IMR-90 (cell line): ENCODE results near the gene OSBP. TPM values are rescaled to one million over a fixed set of nuclear protein-coding genes. Genes with fewer than 3 reads are reported as not detected.

Source experiments
- ATAC-seq: fragments of 200-7000 bp; cut with Tn5 transposase; 2 replicates; pipeline ENCODE4 v1.9.1; 2020; ENCODE audit warnings: low read depth, mild to moderate bottlenecking, moderate library complexity
- Bru-seq: library from RNA; stranded (reverse); fragments of 400-500 nt; gene quantifications from one replicate; lab custom pipeline; 2021; lab: Mats Ljungman, UMichigan
- BruChase-seq, 2 experiments: library from RNA; stranded (reverse); fragments of 400-500 nt; gene quantifications; one replicate each; lab custom pipeline; 2021; lab: Mats Ljungman, UMichigan
- BruUV-seq: library from RNA; stranded (reverse); fragments of 400-500 nt; replicated peaks from 2 replicates; lab custom pipeline; 2021; lab: Mats Ljungman, UMichigan
- CTCF ChIA-PET: fragments of 300-600 bp; formaldehyde crosslinking; extraction: SDS; loops from one replicate; lab custom pipeline; 2021; ENCODE audit warnings: antibody characterized with exemption; lab: Yijun Ruan, JAX
- POLR2A ChIA-PET: fragments of 300-600 bp; sonication (Branson Sonifier 250); formaldehyde crosslinking; loops from one replicate; lab custom pipeline; 2022; ENCODE audit warnings: antibody characterized with exemption; ENCODE audit not compliant: unreplicated experiment; lab: Charles Lee
- DNase-seq: peaks from one replicate; pipeline ENCODE4 v3.0.0; 2013
- H2AFZ ChIP-seq: replicated peaks from 2 replicates; pipeline ENCODE3; 2013; ENCODE audit warnings: low read length, mild to moderate bottlenecking; ENCODE audit not compliant: poor library complexity
- H2AK5ac ChIP-seq: 2 replicates; pipeline ENCODE4 v1.6.1; 2013; ENCODE audit warnings: low read depth, low read length, inconsistent platforms
- H2AK9ac ChIP-seq: replicated peaks from 2 replicates; pipeline ENCODE3; 2013; ENCODE audit warnings: mild to moderate bottlenecking, low read depth, low read length, moderate library complexity; ENCODE audit not compliant: poor library complexity
- H2BK120ac ChIP-seq: 2 replicates; pipeline ENCODE4 v1.6.1; 2013; ENCODE audit warnings: low read depth, low read length, inconsistent platforms
- H2BK15ac ChIP-seq: 3 replicates; pipeline ENCODE4 v1.6.1; 2013; ENCODE audit warnings: low read depth, low read length, inconsistent platforms
- H2BK20ac ChIP-seq: 2 replicates; pipeline ENCODE4 v1.6.1; 2013; ENCODE audit warnings: low read depth, mild to moderate bottlenecking, inconsistent platforms, low read length, moderate library complexity
- H2BK5ac ChIP-seq: 2 replicates; pipeline ENCODE4 v1.6.1; 2013; ENCODE audit warnings: mild to moderate bottlenecking, low read depth, low read length, inconsistent platforms; ENCODE audit not compliant: poor library complexity, severe bottlenecking
- H3K14ac ChIP-seq: replicated peaks from 2 replicates; pipeline ENCODE4 v1.6.1; 2013; ENCODE audit warnings: low read depth, low read length, inconsistent platforms
- H3K18ac ChIP-seq: 2 replicates; pipeline ENCODE4 v1.6.1; 2013; ENCODE audit warnings: low read depth, low read length, control low read depth
- H3K23ac ChIP-seq: 2 replicates; pipeline ENCODE4 v1.6.1; 2013; ENCODE audit warnings: low read depth, low read length, inconsistent platforms
- H3K27ac ChIP-seq: 2 replicates; pipeline ENCODE4 v1.5.1; 2013; ENCODE audit warnings: mild to moderate bottlenecking, control low read depth, low read length; ENCODE audit not compliant: insufficient read depth
- H3K27me3 ChIP-seq: 2 replicates; pipeline ENCODE4 v1.6.1; 2013; ENCODE audit warnings: low read length; ENCODE audit not compliant: control insufficient read depth, insufficient read depth
- H3K36me3 ChIP-seq: 2 replicates; pipeline ENCODE4 v1.6.1; 2013; ENCODE audit warnings: low read length, mixed read lengths; ENCODE audit not compliant: control insufficient read depth, insufficient read depth
- H3K4ac ChIP-seq: 2 replicates; pipeline ENCODE4 v1.6.1; 2013; ENCODE audit warnings: low read depth, low read length, inconsistent platforms
- H3K4me1 ChIP-seq: 2 replicates; pipeline ENCODE4 v1.6.1; 2013; ENCODE audit warnings: low read length, mixed read lengths; ENCODE audit not compliant: control insufficient read depth, insufficient read depth
- H3K4me2 ChIP-seq: 2 replicates; pipeline ENCODE4 v1.6.1; 2013; ENCODE audit warnings: low read depth, mild to moderate bottlenecking, control low read depth, low read length, moderate library complexity
- H3K4me3 ChIP-seq: 2 replicates; pipeline ENCODE4 v1.5.1; 2013; ENCODE audit warnings: low read depth, mild to moderate bottlenecking, control low read depth, low read length, moderate library complexity; ENCODE audit not compliant: insufficient read depth
- H3K56ac ChIP-seq: 2 replicates; pipeline ENCODE4 v1.6.1; 2013; ENCODE audit warnings: low read length, inconsistent platforms; ENCODE audit not compliant: insufficient read depth; ENCODE audit errors: extremely low read depth
- H3K79me1 ChIP-seq, 2 experiments: 2 replicates each; pipeline ENCODE4 v1.6.1; 2013; ENCODE audit warnings: low read length in 2 of 2, inconsistent platforms in 1 of 2, low read depth in 1 of 2
- H3K9ac ChIP-seq: 2 replicates; pipeline ENCODE4 v1.6.1; 2013; ENCODE audit warnings: low read depth, low read length, control low read depth
- H3K9me1 ChIP-seq: 2 replicates; pipeline ENCODE4 v1.6.1; 2013; ENCODE audit warnings: low read length, inconsistent platforms; ENCODE audit not compliant: insufficient read depth
- H3K9me3 ChIP-seq: 2 replicates; pipeline ENCODE4 v1.6.1; 2013; ENCODE audit warnings: low read length; ENCODE audit not compliant: control insufficient read depth, insufficient read depth
- H4K20me1 ChIP-seq: 2 replicates; pipeline ENCODE4 v1.6.1; 2013; ENCODE audit warnings: low read length, inconsistent platforms; ENCODE audit not compliant: insufficient read depth
- H4K5ac ChIP-seq: 2 replicates; pipeline ENCODE4 v1.6.1; 2013; ENCODE audit warnings: mild to moderate bottlenecking, low read depth, low read length, control low read depth
- H4K8ac ChIP-seq, 2 experiments: 2 replicates each; pipeline ENCODE4 v1.6.1; 2013; ENCODE audit warnings: low read depth in 2 of 2, low read length in 2 of 2, control low read depth in 1 of 2, inconsistent platforms in 1 of 2
- H4K91ac ChIP-seq: 2 replicates; pipeline ENCODE4 v1.6.1; 2013; ENCODE audit warnings: low read depth, low read length, inconsistent platforms; ENCODE audit not compliant: insufficient read depth
- CEBPB ChIP-seq: IDR thresholded peaks from 2 replicates; pipeline ENCODE4 v1.6.1; 2012; ENCODE audit warnings: low read depth, low read length, improper control_type of control experiment
- MXI1 ChIP-seq: IDR thresholded peaks from 2 replicates; pipeline ENCODE4 v1.6.1; 2012; ENCODE audit warnings: low read depth, mild to moderate bottlenecking, low read length, moderate library complexity, borderline replicate concordance
- POLR2A ChIP-seq: IDR thresholded peaks from 2 replicates; pipeline ENCODE4 v1.6.1; 2012; ENCODE audit warnings: mild to moderate bottlenecking, low read depth, low read length
- RAD21 ChIP-seq: IDR thresholded peaks from 2 replicates; pipeline ENCODE4 v1.6.1; 2012; ENCODE audit warnings: low read length, improper control_type of control experiment
- RCOR1 ChIP-seq: IDR thresholded peaks from 2 replicates; pipeline ENCODE4 v1.6.1; 2012; ENCODE audit warnings: mild to moderate bottlenecking, low read length, improper control_type of control experiment; ENCODE audit not compliant: insufficient replicate concordance
- SMC3 ChIP-seq: fragments of 150-350 bp; IDR thresholded peaks from 2 replicates; pipeline ENCODE4 v1.6.1; 2016; ENCODE audit warnings: low read depth, mild to moderate bottlenecking, antibody characterized with exemption, low read length, moderate library complexity
- WGBS, 2 experiments: methylation state at CpG; one replicate each; pipeline versions ENCODE4 v1.1.5 to v1.1.7; 2013; ENCODE audit warnings: missing lambda C conversion rate in 2 of 2; ENCODE audit not compliant: insufficient read length in 1 of 2; ENCODE audit errors: extremely low coverage in 2 of 2; 5-methylcytosine and 5-hydroxymethylcytosine counted together
- dilution Hi-C: fragments of 300-500 bp; cut with HindIII; formaldehyde crosslinking; loops from one replicate; pipeline ENCODE4 v1.14.3; 2018; ENCODE audit warnings: low sequenced_read_pairs; ENCODE audit not compliant: unreplicated experiment
- in situ Hi-C: fragments of 300-500 bp; cut with MboI; formaldehyde crosslinking; loops from 3 replicates; pipeline ENCODE4 v1.14.3; 2019; ENCODE audit warnings: low sequenced_read_pairs, inconsistent platforms, mixed read lengths
- intact Hi-C: fragments of 100-400 bp; cut with micrococcal nuclease; formaldehyde crosslinking; loops from 2 replicates; pipeline ENCODE4 v1.10.0; 2022
- long read RNA-seq: library from polyadenylated mRNA; unstranded; transcript quantifications from one replicate; pipeline ENCODE4 v2.0.0, GENCODE V29; 2021; ENCODE audit not compliant: unreplicated experiment
- polyA plus RNA-seq, 3 experiments: library from polyadenylated mRNA; depleted of rRNA; stranded (reverse); fragments of >200 nt; gene quantifications; 2 replicates each; pipeline ENCODE4 v1.2.3, GENCODE V29; 2012; ENCODE audit warnings: low replicate concordance in 1 of 3
- total RNA-seq: library from RNA; depleted of rRNA; stranded (reverse); fragments of >200 nt; gene quantifications from 2 replicates; pipeline ENCODE4 v1.2.3, GENCODE V29; 2012; rRNA removed
- TF ChIP-seq, protein P1 (sequence below): fragments of 150-350 bp; IDR thresholded peaks from 2 replicates; pipeline ENCODE4 v1.6.1; 2017; ENCODE audit warnings: mild to moderate bottlenecking, antibody characterized with exemption, low read length, low read depth
- TF ChIP-seq, protein P2 (sequence below): conservative IDR thresholded peaks from 2 replicates; pipeline ENCODE4 v1.5.1; 2012; ENCODE audit warnings: mild to moderate bottlenecking, low read depth, low read length, improper control_type of control experiment

Gene OSBP, protein sequence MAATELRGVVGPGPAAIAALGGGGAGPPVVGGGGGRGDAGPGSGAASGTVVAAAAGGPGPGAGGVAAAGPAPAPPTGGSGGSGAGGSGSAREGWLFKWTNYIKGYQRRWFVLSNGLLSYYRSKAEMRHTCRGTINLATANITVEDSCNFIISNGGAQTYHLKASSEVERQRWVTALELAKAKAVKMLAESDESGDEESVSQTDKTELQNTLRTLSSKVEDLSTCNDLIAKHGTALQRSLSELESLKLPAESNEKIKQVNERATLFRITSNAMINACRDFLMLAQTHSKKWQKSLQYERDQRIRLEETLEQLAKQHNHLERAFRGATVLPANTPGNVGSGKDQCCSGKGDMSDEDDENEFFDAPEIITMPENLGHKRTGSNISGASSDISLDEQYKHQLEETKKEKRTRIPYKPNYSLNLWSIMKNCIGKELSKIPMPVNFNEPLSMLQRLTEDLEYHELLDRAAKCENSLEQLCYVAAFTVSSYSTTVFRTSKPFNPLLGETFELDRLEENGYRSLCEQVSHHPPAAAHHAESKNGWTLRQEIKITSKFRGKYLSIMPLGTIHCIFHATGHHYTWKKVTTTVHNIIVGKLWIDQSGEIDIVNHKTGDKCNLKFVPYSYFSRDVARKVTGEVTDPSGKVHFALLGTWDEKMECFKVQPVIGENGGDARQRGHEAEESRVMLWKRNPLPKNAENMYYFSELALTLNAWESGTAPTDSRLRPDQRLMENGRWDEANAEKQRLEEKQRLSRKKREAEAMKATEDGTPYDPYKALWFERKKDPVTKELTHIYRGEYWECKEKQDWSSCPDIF
- total RNA-seq (27.2 and 27.4 TPM in 2 replicates), polyA plus RNA-seq (2012; rRNA removed) (15.4 and 22.1 TPM in 2 replicates), Bru-seq, nascent RNA (percentile 90 among the genes with signal in this experiment), BruChase-seq, experiment 1, labeled RNA remaining after a 6-hour chase (percentile 85 among the genes with signal in this experiment), BruChase-seq, experiment 2, labeled RNA remaining after a 2-hour chase (percentile 88 among the genes with signal in this experiment)
- 5.8 and 8.5 TPM in 2 replicates for polyA plus RNA-seq (2012; cell fraction: cytosol; rRNA removed)
- polyA plus RNA-seq (2012; cell fraction: nucleus; rRNA removed; ENCODE audit: low replicate concordance) = 5.2 and 32.2 TPM in 2 replicates
- long read RNA-seq, full-length matches to known transcripts = 88 of 135 reads
- long read RNA-seq, partial matches to known transcripts = 26 of 135 reads
- long read RNA-seq, other reads (novel, unspliced or antisense) = 21 of 135 reads

DNA sequence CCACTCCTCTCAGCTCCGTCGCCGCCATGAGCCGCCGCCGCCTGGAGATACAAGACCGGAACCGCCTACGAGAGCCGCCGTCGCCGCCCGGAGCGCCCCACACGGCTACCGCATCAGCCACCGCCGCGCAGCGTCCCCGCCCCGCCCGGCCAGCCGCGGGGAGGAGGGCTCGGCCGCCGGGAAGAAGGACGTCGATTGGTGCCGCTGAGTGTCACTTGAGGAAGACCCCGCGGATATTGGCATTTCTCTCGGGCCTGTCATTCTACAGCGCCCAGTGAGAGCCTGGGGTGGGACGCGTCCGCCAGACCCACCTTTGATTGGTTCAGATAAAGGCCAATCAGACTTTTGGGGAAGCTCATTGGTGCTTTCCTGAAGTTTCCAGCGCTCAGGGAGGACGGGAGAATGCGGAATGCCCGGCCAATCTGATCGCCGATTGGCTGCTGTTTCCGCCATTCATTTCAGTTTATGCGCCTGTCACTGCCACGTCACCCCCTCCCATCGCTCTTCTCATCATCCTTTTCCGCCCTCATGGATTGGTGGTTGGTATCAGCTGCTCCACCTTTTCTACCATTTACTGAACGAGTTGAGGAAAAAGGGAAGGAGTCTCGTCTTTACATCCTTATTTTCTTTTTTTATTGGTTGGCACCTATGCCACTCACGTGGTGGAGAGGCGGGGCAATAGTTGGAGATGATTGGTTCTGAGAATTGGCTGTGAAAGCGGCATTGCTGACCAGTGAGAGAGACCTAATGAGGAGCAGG, at the start of gene OSBP:
Gene OSBP, minus strand, starts transcription at position 138 of the 759 bp plus-strand sequence. Its CDS starts 110 bp downstream, at position 28.
- no TSS peak for BruUV-seq
- peaks cover 4% of the 10 kb centered on the region for H3K4me1 ChIP-seq
- peaks cover 33% of the 10 kb centered on the region for H4K20me1 ChIP-seq
- no peaks in the 10 kb centered on the region for H3K27me3 ChIP-seq
- H4K91ac ChIP-seq = peak within 1 kb of the TSS; percentile 82
- ChIA-PET CTCF (interaction anchor here (0.6 to 1.1 kb wide), 2 partner anchors 27 to 40 kb away, joined by 3 to 7 read pairs; no protein-coding TSS in a partner anchor), POLR2A (interaction anchor here (0.5 kb wide), 1 partner anchor 46 kb away, joined by 6 read pairs; no protein-coding TSS in a partner anchor)
- in situ Hi-C loops = loop anchor here (25.0 kb wide), 1 partner anchor 1696 kb away; no protein-coding TSS in a partner anchor
- no peak within 1 kb of the TSS; the same call in 2 of the 3 replicates for H2BK15ac ChIP-seq
- peak within 1 kb of the TSS; percentile 86 for H4K5ac ChIP-seq
- H3K56ac ChIP-seq = peak within 1 kb of the TSS; percentile 53
- H2AK5ac ChIP-seq = peak within 1 kb of the TSS; percentile 81
- H3K23ac ChIP-seq = peak within 1 kb of the TSS; percentile 84
- H3K4ac ChIP-seq = peak within 1 kb of the TSS; percentile 69
- H2BK120ac ChIP-seq = peak within 1 kb of the TSS; percentile 21
- H3K14ac ChIP-seq = peak within 1 kb of the TSS; percentile 83
- ATAC-seq = peak; percentile 87
- dilution Hi-C loops = no loop called here
- no peaks in the 10 kb centered on the region for H3K9me3 ChIP-seq
- 0% methylated on average over 29 of the region's 55 CpGs; no CpG with 5 or more reads in 1 of the 2 experiments for WGBS, 2 experiments
- H3K9me1 ChIP-seq = peaks cover 7% of the 10 kb centered on the region; the same call in 1 of the 2 replicates
- H2AFZ ChIP-seq = peak within 1 kb of the TSS; percentile 87
- peak within 1 kb of the TSS; percentile 76 to 94 for H4K8ac ChIP-seq
- peak within 1 kb of the TSS; percentile 83 for H3K4me2 ChIP-seq
- H3K4me3 ChIP-seq = peak within 1 kb of the TSS; percentile 82
- intact Hi-C loops = loop anchor here (2.0 kb wide), 1 partner anchor 59 kb away; no protein-coding TSS in a partner anchor
- peaks cover 8 to 34% of the 10 kb centered on the region in 2 experiments for H3K79me1 ChIP-seq
- peak within 1 kb of the TSS; percentile 54 for H3K9ac ChIP-seq
- H2BK5ac ChIP-seq = peak within 1 kb of the TSS; percentile 47
- peaks cover 3% of the 10 kb centered on the region; the same call in 1 of the 2 replicates for H3K36me3 ChIP-seq
- peak within 1 kb of the TSS; percentile 51 for H3K27ac ChIP-seq
- H2AK9ac ChIP-seq = peak within 1 kb of the TSS; percentile 92
- peak within 1 kb of the TSS; percentile 16; the same call in 1 of the 2 replicates for H2BK20ac ChIP-seq
- peak within 1 kb of the TSS; percentile 18; the same call in 1 of the 2 replicates for H3K18ac ChIP-seq
- DNase-seq = peak; percentile 100
- no peak; the same call in 1 of the 2 replicates for TF ChIP-seq MXI1
- TF ChIP-seq, protein P1, sequence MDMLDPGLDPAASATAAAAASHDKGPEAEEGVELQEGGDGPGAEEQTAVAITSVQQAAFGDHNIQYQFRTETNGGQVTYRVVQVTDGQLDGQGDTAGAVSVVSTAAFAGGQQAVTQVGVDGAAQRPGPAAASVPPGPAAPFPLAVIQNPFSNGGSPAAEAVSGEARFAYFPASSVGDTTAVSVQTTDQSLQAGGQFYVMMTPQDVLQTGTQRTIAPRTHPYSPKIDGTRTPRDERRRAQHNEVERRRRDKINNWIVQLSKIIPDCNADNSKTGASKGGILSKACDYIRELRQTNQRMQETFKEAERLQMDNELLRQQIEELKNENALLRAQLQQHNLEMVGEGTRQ = peak; percentile 92
- TF ChIP-seq RAD21 = no peak
- TF ChIP-seq POLR2A = peak; percentile 74
- TF ChIP-seq, protein P2, sequence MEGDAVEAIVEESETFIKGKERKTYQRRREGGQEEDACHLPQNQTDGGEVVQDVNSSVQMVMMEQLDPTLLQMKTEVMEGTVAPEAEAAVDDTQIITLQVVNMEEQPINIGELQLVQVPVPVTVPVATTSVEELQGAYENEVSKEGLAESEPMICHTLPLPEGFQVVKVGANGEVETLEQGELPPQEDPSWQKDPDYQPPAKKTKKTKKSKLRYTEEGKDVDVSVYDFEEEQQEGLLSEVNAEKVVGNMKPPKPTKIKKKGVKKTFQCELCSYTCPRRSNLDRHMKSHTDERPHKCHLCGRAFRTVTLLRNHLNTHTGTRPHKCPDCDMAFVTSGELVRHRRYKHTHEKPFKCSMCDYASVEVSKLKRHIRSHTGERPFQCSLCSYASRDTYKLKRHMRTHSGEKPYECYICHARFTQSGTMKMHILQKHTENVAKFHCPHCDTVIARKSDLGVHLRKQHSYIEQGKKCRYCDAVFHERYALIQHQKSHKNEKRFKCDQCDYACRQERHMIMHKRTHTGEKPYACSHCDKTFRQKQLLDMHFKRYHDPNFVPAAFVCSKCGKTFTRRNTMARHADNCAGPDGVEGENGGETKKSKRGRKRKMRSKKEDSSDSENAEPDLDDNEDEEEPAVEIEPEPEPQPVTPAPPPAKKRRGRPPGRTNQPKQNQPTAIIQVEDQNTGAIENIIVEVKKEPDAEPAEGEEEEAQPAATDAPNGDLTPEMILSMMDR = peak; percentile 9; the same call in 1 of the 2 replicates
- TF ChIP-seq RCOR1 = no peak
- no peak for TF ChIP-seq SMC3
- TF ChIP-seq CEBPB = no peak
